Lung (tissue), 12 donors: ENCODE measurements around the gene STAM2. TPM values are rescaled to one million over a fixed set of nuclear protein-coding genes. Genes with fewer than 3 reads are reported as not detected.

Experiments
- ATAC-seq: fragments of 200-7000 bp; cut with Tn5 transposase; one replicate; pipeline ENCODE4 v1.9.1; 2020; ENCODE audit warnings: moderate number of reproducible peaks; ENCODE audit not compliant: insufficient read depth, low FRiP score
- DNase-seq, 3 donors: peaks; one replicate each; pipeline ENCODE4 v3.0.0-alpha.2; 2013 to 2017
- H3K27ac ChIP-seq, 2 donors: one replicate each; pipeline ENCODE4 v1.5.1; 2013; ENCODE audit warnings: mild to moderate bottlenecking in 2 of 2, moderate library complexity in 2 of 2, control low read depth in 1 of 2, inconsistent platforms in 1 of 2, low read depth in 1 of 2, low read length in 1 of 2
- H3K27me3 ChIP-seq, 3 donors: one replicate each; pipeline ENCODE4 v1.5.1; 2013; ENCODE audit warnings: low read length in 2 of 3; ENCODE audit not compliant: control insufficient read depth in 3 of 3, insufficient read depth in 3 of 3
- H3K36me3 ChIP-seq, 4 donors: one replicate each; pipeline ENCODE4 v1.5.1; 2013; ENCODE audit warnings: low read length in 4 of 4, mild to moderate bottlenecking in 1 of 4, moderate library complexity in 1 of 4; ENCODE audit not compliant: control insufficient read depth in 4 of 4, insufficient read depth in 4 of 4
- H3K4me1 ChIP-seq, 5 donors: one replicate each; pipeline ENCODE4 v1.5.1; 2013; ENCODE audit warnings: low read length in 5 of 5, mild to moderate bottlenecking in 2 of 5, moderate library complexity in 1 of 5; ENCODE audit not compliant: control insufficient read depth in 5 of 5, insufficient read depth in 5 of 5
- H3K4me3 ChIP-seq: one replicate; pipeline ENCODE4 v1.5.1; 2013; ENCODE audit warnings: mild to moderate bottlenecking, control low read depth, moderate library complexity
- H3K9ac ChIP-seq, 2 donors: one replicate each; pipeline ENCODE4 v1.5.1; 2013; ENCODE audit warnings: low read length in 2 of 2, control low read depth in 1 of 2; ENCODE audit not compliant: insufficient read depth in 1 of 2
- H3K9me3 ChIP-seq, 4 donors: one replicate each; pipeline ENCODE4 v1.5.1; 2013; ENCODE audit warnings: low read length in 3 of 4, mild to moderate bottlenecking in 1 of 4, moderate library complexity in 1 of 4; ENCODE audit not compliant: control insufficient read depth in 4 of 4, insufficient read depth in 3 of 4
- WGBS, 2 donors: extraction: QIAGEN DNeasy Blood & Tissue Kit; methylation state at CpG; one replicate each; pipeline ENCODE4 v1.1.7; 2013; 5-methylcytosine and 5-hydroxymethylcytosine counted together
- polyA plus RNA-seq, 2 donors: library from polyadenylated mRNA; stranded (reverse); fragments of 200-250 nt; gene quantifications; one replicate each; pipeline ENCODE4 v1.2.1, GENCODE V29; 2013
- total RNA-seq, 2 donors: library from RNA; depleted of rRNA in 1 of 2; stranded (reverse); fragments of >200 nt in 1 of 2; gene quantifications; one replicate each; pipeline ENCODE4 v1.2.1, GENCODE V29; 2014 to 2021
- TF ChIP-seq, protein P1 (sequence below): IDR thresholded peaks from 2 replicates; pipeline ENCODE4 v1.5.1; 2012; ENCODE audit warnings: mild to moderate bottlenecking; ENCODE audit errors: control extremely low read depth, extremely low read depth
- donor health status: control.
- donor health status: control.
- donor health status: Bipolar disorder and iron deficiency.
- donor health status: healthy.
- donor health status: DM: yes; HTN: yes; CAD: no.

Gene STAM2
- total and polyA plus RNA-seq, 4 donors = 8.0 to 62.1 (median 24.1) TPM

DNA sequence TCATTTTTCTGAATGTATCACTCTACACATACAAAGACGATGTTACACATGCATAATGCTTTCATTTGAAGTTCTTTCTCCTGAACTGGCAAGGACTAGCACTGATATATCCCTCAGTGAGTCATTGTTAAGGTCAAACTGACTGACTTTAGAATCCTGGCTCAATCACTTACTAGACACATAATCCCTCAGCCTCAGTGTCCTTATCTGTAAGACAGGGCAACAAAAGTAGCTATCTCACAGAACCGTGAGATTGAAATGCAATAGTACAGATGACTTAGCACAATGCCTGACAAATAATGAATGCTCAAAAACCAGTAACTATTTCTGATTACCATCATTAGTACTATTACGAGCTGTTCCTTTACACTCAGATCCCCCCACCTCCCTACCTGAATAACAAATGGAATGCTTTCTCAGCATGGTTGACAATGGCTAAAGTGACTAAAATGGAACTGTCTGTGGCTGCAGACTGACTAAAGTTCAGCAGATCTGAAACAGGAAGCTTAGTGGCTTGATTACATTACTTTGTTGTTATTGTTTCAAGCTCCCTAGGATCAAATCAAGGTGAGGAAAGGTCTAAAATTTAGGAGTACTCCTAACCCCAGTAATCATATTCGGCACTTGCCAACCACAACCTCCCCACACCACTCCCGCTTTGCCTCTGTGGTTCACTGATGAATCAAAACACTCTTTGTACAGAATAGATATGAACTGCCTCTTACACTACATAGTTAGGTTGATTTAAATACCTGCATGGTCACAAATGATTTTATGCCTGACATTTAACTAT, 40.9 kb downstream of the STAM2 start:
- ATAC-seq (peak; percentile 34), DNase-seq (peak in 1 of 3 donors; percentile 25)
- H3K4me1 ChIP-seq = peaks cover 0 to 44% (median 7%) of the 10 kb centered on the region in 5 donors
- H3K4me3 ChIP-seq = no peak overlapping the region
- H3K9me3 ChIP-seq = no peaks in the 10 kb centered on the region
- TF ChIP-seq, protein P1, sequence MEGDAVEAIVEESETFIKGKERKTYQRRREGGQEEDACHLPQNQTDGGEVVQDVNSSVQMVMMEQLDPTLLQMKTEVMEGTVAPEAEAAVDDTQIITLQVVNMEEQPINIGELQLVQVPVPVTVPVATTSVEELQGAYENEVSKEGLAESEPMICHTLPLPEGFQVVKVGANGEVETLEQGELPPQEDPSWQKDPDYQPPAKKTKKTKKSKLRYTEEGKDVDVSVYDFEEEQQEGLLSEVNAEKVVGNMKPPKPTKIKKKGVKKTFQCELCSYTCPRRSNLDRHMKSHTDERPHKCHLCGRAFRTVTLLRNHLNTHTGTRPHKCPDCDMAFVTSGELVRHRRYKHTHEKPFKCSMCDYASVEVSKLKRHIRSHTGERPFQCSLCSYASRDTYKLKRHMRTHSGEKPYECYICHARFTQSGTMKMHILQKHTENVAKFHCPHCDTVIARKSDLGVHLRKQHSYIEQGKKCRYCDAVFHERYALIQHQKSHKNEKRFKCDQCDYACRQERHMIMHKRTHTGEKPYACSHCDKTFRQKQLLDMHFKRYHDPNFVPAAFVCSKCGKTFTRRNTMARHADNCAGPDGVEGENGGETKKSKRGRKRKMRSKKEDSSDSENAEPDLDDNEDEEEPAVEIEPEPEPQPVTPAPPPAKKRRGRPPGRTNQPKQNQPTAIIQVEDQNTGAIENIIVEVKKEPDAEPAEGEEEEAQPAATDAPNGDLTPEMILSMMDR = no peak
- no peak overlapping the region for H3K27ac ChIP-seq
- H3K27me3 ChIP-seq = no peaks in the 10 kb centered on the region
- H3K36me3 ChIP-seq = peaks cover 0 to 9% (median 3%) of the 10 kb centered on the region in 4 donors
- WGBS, 2 donors = 77 to 82% methylated on average over 5 of the region's 5 CpGs
- H3K9ac ChIP-seq = peak overlapping the region in 1 of 2 donors; percentile 6

DNA sequence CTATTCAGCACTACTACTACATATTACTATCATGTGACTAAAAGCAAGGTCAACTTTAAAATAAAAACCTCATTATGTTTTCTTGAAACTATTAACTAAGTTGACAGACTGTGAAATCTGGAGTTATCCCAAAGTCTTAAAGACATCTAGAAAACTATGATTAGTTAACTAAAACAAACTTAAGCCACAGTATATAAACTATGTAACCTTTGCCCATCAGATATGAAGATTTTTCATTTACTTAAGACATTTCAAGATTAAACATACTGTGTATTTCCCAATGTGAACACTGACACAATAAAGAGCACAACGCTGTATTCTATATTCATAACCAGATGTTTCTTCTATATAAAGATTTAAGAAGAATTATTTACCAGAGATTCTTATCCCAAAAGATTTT, 43.3 kb downstream of the STAM2 start:
- Histone ChIP-seq H3K9me3 (no peaks in the 10 kb centered on the region), H3K4me3 (no peak overlapping the region), H3K9ac (no peak overlapping the region), H3K27me3 (no peaks in the 10 kb centered on the region), H3K27ac (no peak overlapping the region), H3K36me3 (peaks cover 0 to 6% (median 4%) of the 10 kb centered on the region in 4 donors), H3K4me1 (peaks cover 0 to 38% (median 7%) of the 10 kb centered on the region in 5 donors)
- ATAC-seq (no peak), DNase-seq (peak in 2 of 3 donors; percentile 94 to 97)
- 35 to 67% methylated on average over 1 of the region's 1 CpG for WGBS, 2 donors
- TF ChIP-seq, protein P1 = no peak

DNA sequence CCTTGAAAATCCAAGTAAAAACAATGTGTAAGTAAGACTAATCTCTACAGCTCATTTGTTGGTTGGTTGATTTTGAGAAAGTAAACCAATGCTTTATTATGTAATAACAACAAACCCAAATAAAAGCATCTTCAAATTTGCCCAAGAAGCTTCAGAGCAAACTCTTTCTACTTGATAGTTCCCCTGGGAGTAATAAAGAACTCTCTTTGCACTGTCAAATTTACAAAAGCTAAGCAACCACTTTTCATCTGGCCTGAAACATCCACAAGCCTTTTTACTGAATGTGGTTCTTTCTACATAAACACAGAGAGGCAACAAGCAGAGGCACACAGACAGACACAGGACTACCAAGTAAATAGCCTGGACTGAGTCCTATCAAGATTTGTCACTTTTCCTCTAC, 47.9 kb downstream of the STAM2 start:
- H3K9ac ChIP-seq = no peak overlapping the region
- H3K9me3 ChIP-seq = no peaks in the 10 kb centered on the region
- peaks cover 0 to 2% (median 0%) of the 10 kb centered on the region in 3 donors for H3K27me3 ChIP-seq
- H3K36me3 ChIP-seq = peaks cover 8 to 22% (median 12%) of the 10 kb centered on the region in 4 donors
- peaks cover 0 to 10% (median 0%) of the 10 kb centered on the region in 5 donors for H3K4me1 ChIP-seq
- TF ChIP-seq, protein P1 = no peak
- H3K4me3 ChIP-seq = no peak overlapping the region
- no peak overlapping the region for H3K27ac ChIP-seq
- DNase-seq (peak in 1 of 3 donors; percentile 15), ATAC-seq (no peak)
